DOHH2 (cell line): ENCODE results near the gene KRTAP9-3.
"Not testable (repeated sequence)": the region's sequence is repeated elsewhere in the genome, so short reads cannot be mapped to it uniquely, and the experiment has no call there.

Source experiments
- H3F3A ChIP-seq: fragments of 200-600 bp; sonication (generic), shearing (Covaris generic); 2 replicates; pipeline ENCODE4 v1.6.0; 2016; ENCODE audit warnings: antibody characterized with exemption, mild to moderate bottlenecking; ENCODE audit not compliant: control insufficient read depth, insufficient read depth
- H3K27ac ChIP-seq: fragments of 200-600 bp; sonication (generic); 2 replicates; pipeline ENCODE4 v1.5.1; 2014; ENCODE audit warnings: low read depth, mild to moderate bottlenecking, low read length, moderate library complexity
- H3K27me3 ChIP-seq: fragments of 200-600 bp; sonication (generic); 2 replicates; pipeline ENCODE4 v1.6.1; 2014; ENCODE audit warnings: mild to moderate bottlenecking, low read length, mixed read lengths; ENCODE audit not compliant: control insufficient read depth
- H3K36me3 ChIP-seq: fragments of 200-600 bp; sonication (generic); 2 replicates; pipeline ENCODE4 v1.6.1; 2014; ENCODE audit warnings: mild to moderate bottlenecking, low read length, moderate library complexity, mixed read lengths; ENCODE audit not compliant: control insufficient read depth
- H3K4me1 ChIP-seq: fragments of 200-600 bp; sonication (generic); 2 replicates; pipeline ENCODE4 v1.6.1; 2014; ENCODE audit warnings: mild to moderate bottlenecking, low read length, mixed read lengths; ENCODE audit not compliant: control insufficient read depth
- H3K4me2 ChIP-seq: fragments of 200-600 bp; sonication (generic); 2 replicates; pipeline ENCODE4 v1.6.0; 2014; ENCODE audit warnings: mild to moderate bottlenecking, low read length, moderate library complexity
- H3K4me3 ChIP-seq: fragments of 200-600 bp; sonication (generic); 2 replicates; pipeline ENCODE4 v1.5.1; 2014; ENCODE audit warnings: mild to moderate bottlenecking, low read length, mixed read lengths
- H3K79me2 ChIP-seq: fragments of 200-600 bp; sonication (generic); 2 replicates; pipeline ENCODE4 v1.6.1; 2014; ENCODE audit warnings: mild to moderate bottlenecking, low read length, mixed read lengths; ENCODE audit not compliant: control insufficient read depth
- H3K9me2 ChIP-seq: fragments of 200-600 bp; sonication (generic); replicated peaks from 2 replicates; pipeline ENCODE4 v1.6.1; 2014; ENCODE audit warnings: mild to moderate bottlenecking, low read length, mixed read lengths; ENCODE audit not compliant: control insufficient read depth
- H3K9me3 ChIP-seq: fragments of 200-600 bp; sonication (generic); 2 replicates; pipeline ENCODE4 v1.6.1; 2014; ENCODE audit warnings: antibody characterized with exemption, low read length, mixed read lengths; ENCODE audit not compliant: control insufficient read depth, insufficient read depth
- H4K20me1 ChIP-seq: fragments of 200-600 bp; sonication (generic); 2 replicates; pipeline ENCODE4 v1.6.0; 2014; ENCODE audit warnings: low read depth, mild to moderate bottlenecking, antibody characterized with exemption, low read length, moderate library complexity; ENCODE audit not compliant: control insufficient read depth, insufficient read depth
- CTCF ChIP-seq: fragments of 200-600 bp; sonication (generic); IDR thresholded peaks from one replicate; pipeline ENCODE4 v1.5.1; 2014; ENCODE audit warnings: antibody characterized with exemption, mild to moderate bottlenecking, low read depth, low read length; ENCODE audit not compliant: poor library complexity, severe bottlenecking
- EZH2phosphoT487 ChIP-seq: fragments of 200-600 bp; sonication (generic); IDR thresholded peaks from 2 replicates; pipeline ENCODE4 v1.6.1; 2017; ENCODE audit warnings: borderline replicate concordance, mild to moderate bottlenecking, antibody characterized with exemption, low read length, moderate library complexity, mixed read lengths

KRTAP9-3 gene

GRCh38 chr17:41246995-41247787 lies 14.9 kb downstream of the KRTAP9-3 start:
- not testable (repeated sequence) for H3K9me3 ChIP-seq, H3K4me3 ChIP-seq, H3F3A ChIP-seq, H3K9me2 ChIP-seq, H3K4me1 ChIP-seq, H4K20me1 ChIP-seq, H3K4me2 ChIP-seq, H3K27ac ChIP-seq, H3K27me3 ChIP-seq, H3K36me3 ChIP-seq, H3K79me2 ChIP-seq

GRCh38 chr17:41249637-41250240 lies 17.5 kb downstream of the KRTAP9-3 start, which contains the start of gene KRTAP9-4:
Gene KRTAP9-4 (plus strand): TSS chr17:41249687. CDS start chr17:41249721, 34 bp downstream.
- H3K4me3 ChIP-seq, H3K27me3 ChIP-seq, H4K20me1 ChIP-seq, H3K36me3 ChIP-seq, H3F3A ChIP-seq, H3K9me3 ChIP-seq, H3K27ac ChIP-seq, H3K9me2 ChIP-seq, H3K79me2 ChIP-seq, H3K4me2 ChIP-seq, H3K4me1 ChIP-seq: not testable (repeated sequence)

GRCh38 chr17:41251261-41251660 lies 19.0 kb downstream of the KRTAP9-3 start:
- peaks cover 10% of the 10 kb centered on the region for H3K27me3 ChIP-seq
- no peaks in the 10 kb centered on the region for H3K9me2 ChIP-seq
- no peaks in the 10 kb centered on the region for H3F3A ChIP-seq
- no peaks in the 10 kb centered on the region for H3K9me3 ChIP-seq
- TF ChIP-seq CTCF: no peak
- TF ChIP-seq EZH2phosphoT487: no peak
- H3K4me3 ChIP-seq: no peak overlapping the region
- no peaks in the 10 kb centered on the region for H3K36me3 ChIP-seq
- H3K79me2 ChIP-seq: no peaks in the 10 kb centered on the region
- H3K27ac ChIP-seq: no peak overlapping the region
- no peaks in the 10 kb centered on the region for H4K20me1 ChIP-seq
- H3K4me2 ChIP-seq: no peak overlapping the region
- no peaks in the 10 kb centered on the region for H3K4me1 ChIP-seq

- Histone ChIP-seq H3K4me2 (no peak overlapping the region), H3K9me3 (no peaks in the 10 kb centered on the region), H4K20me1 (no peaks in the 10 kb centered on the region), H3K36me3 (no peaks in the 10 kb centered on the region), H3K79me2 (no peaks in the 10 kb centered on the region), H3K9me2 (no peaks in the 10 kb centered on the region), H3K27ac (no peak overlapping the region), H3K4me3 (no peak overlapping the region), H3F3A (no peaks in the 10 kb centered on the region), H3K4me1 (no peaks in the 10 kb centered on the region), H3K27me3 (peaks cover 29% of the 10 kb centered on the region)
- TF ChIP-seq CTCF: no peak
Observed at GRCh38 chr17:41254861-41255260, 22.6 kb downstream of the KRTAP9-3 start.

GRCh38 chr17:41255381-41256290 lies 23.4 kb downstream of the KRTAP9-3 start, which contains the start of gene KRTAP9-9:
Gene KRTAP9-9 (plus strand): TSS chr17:41255384.
- peaks cover 33% of the 10 kb centered on the region for H3K27me3 ChIP-seq
- H3K9me3 ChIP-seq, H3K36me3 ChIP-seq, H3K79me2 ChIP-seq, H3F3A ChIP-seq, H3K4me1 ChIP-seq, H3K4me3 ChIP-seq, H3K27ac ChIP-seq, H3K9me2 ChIP-seq, H4K20me1 ChIP-seq, H3K4me2 ChIP-seq: not testable (repeated sequence)
